ENCODE results near the gene TLX2.

DNA sequence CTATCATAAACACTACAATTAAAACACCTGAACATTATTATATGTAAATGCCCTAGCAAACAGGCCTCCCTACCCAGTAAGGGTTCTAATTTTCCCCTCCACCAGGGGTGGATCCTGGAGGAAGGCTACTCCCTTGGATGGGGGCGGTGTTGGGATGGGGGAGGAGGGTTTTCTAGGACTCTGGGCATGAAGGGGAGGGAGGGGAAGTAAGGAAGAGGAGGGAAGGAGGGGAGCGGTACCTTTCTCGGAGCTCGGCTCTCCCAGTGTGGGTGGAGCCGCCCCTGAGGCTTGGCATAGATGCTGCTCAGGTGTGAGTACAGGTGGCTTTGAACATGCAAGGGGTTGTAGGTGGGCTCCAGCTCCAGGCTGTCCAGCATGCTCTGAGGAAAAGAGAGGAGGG lies 45.7 kb downstream of the TLX2 start:
- TF ChIP-seq CTCF (IDR thresholded peaks at IDR 0.05; ENCODE audit: insufficient read depth, low read length) (no peak), POLR2AphosphoS5 (IDR thresholded peaks at IDR 0.05; ENCODE audit: low read depth) (no peak), REST (IDR thresholded peaks at IDR 0.05; ENCODE audit: insufficient replicate concordance, low read depth) (no peak), GABPA (IDR thresholded peaks at IDR 0.05; ENCODE audit: low read depth) (no peak)

Data from HL-60 (cell line).